ENCODE data around the gene OR8B8.

The OR8B8 gene

GRCh38 chr11:124434699-124435098 is 10.8 kb downstream of the OR8B8 start:
- ChIA-PET CTCF (no interaction called here), POLR2A (no interaction called here)
- TF ChIP-seq ELF4 (IDR thresholded peaks at IDR 0.05): no peak
- no peak for TF ChIP-seq SP1 (IDR thresholded peaks at IDR 0.05)
- no peak for TF ChIP-seq TARDBP (IDR thresholded peaks at IDR 0.05)
- TF ChIP-seq CTBP1 (IDR thresholded peaks at IDR 0.05; ENCODE audit: borderline replicate concordance): no peak
- no peak for TF ChIP-seq SUZ12 (IDR thresholded peaks at IDR 0.05)
- no peak for TF ChIP-seq ZNF384 (IDR thresholded peaks at IDR 0.05)
- TF ChIP-seq PKNOX1 (IDR thresholded peaks at IDR 0.05): no peak
- TF ChIP-seq ARNT (IDR thresholded peaks at IDR 0.05): no peak
- TF ChIP-seq L3MBTL2 (conservative IDR thresholded peaks at IDR 0.05): no peak
- no peak for TF ChIP-seq LEF1 (IDR thresholded peaks at IDR 0.05; ENCODE audit: borderline replicate concordance)
- no peak for TF ChIP-seq HDGF (IDR thresholded peaks at IDR 0.05; ENCODE audit: borderline replicate concordance)
- no peak for TF ChIP-seq FOXA1 (IDR thresholded peaks at IDR 0.05)
- TF ChIP-seq BHLHE40 (IDR thresholded peaks at IDR 0.05; ENCODE audit: borderline replicate concordance): no peak
- TF ChIP-seq NFRKB (IDR thresholded peaks at IDR 0.05): no peak
- TF ChIP-seq FOXK2 (IDR thresholded peaks at IDR 0.05): no peak
- TF ChIP-seq FOXM1 (IDR thresholded peaks at IDR 0.05; ENCODE audit: borderline replicate concordance): no peak
- DNase-seq (ENCODE audit: extremely low spot score): no peak

DNA sequence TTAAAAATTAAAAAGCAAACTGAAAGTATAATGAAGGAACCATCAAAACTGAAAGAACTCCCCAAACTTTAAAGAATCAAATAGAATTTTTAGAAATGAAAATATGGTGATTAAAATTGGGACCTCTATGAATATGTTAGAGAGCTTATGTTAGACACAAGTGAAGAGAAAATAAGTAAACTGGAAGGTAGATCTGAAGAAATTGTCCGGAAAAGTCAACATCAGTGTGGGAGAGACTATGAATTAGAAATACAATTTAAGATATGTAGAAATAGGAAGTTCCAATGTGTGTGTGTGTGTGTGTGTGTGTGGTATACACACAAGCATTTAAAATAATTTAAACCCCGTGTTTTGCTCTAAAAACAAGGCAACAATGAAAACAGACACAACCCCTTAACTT is 15.9 kb downstream of the OR8B8 start:
- TF ChIP-seq FOXA1 (IDR thresholded peaks at IDR 0.05) (no peak), NFRKB (IDR thresholded peaks at IDR 0.05) (no peak)
- CTCF ChIA-PET: interaction anchor here (1.1 kb wide), 1 partner anchor 31 kb away, joined by 3 read pairs; no protein-coding TSS in a partner anchor
- DNase-seq (ENCODE audit: extremely low spot score): no peak
- POLR2A ChIA-PET: no interaction called here

- CTCF ChIA-PET: no interaction called here
- DNase-seq (ENCODE audit: extremely low spot score): no peak
- TF ChIP-seq ARNT (IDR thresholded peaks at IDR 0.05) (no peak), PKNOX1 (IDR thresholded peaks at IDR 0.05) (no peak), FOXK2 (IDR thresholded peaks at IDR 0.05) (no peak), L3MBTL2 (conservative IDR thresholded peaks at IDR 0.05) (no peak), ZNF384 (IDR thresholded peaks at IDR 0.05) (no peak), FOXM1 (IDR thresholded peaks at IDR 0.05; ENCODE audit: borderline replicate concordance) (no peak), BHLHE40 (IDR thresholded peaks at IDR 0.05; ENCODE audit: borderline replicate concordance) (no peak), HDGF (IDR thresholded peaks at IDR 0.05; ENCODE audit: borderline replicate concordance) (no peak), FOXA1 (IDR thresholded peaks at IDR 0.05) (no peak), NFRKB (IDR thresholded peaks at IDR 0.05) (no peak), SUZ12 (IDR thresholded peaks at IDR 0.05) (no peak), TARDBP (IDR thresholded peaks at IDR 0.05) (no peak), ELF4 (IDR thresholded peaks at IDR 0.05) (no peak), LEF1 (IDR thresholded peaks at IDR 0.05; ENCODE audit: borderline replicate concordance) (no peak), SP1 (IDR thresholded peaks at IDR 0.05) (no peak), CTBP1 (IDR thresholded peaks at IDR 0.05; ENCODE audit: borderline replicate concordance) (no peak)
- POLR2A ChIA-PET: no interaction called here
Measured at GRCh38 chr11:124424384-124424921, 21.0 kb downstream of the OR8B8 start, which contains the start of gene OR8B4. OR8B4 (minus strand) TSS chr11:124424871; CDS start chr11:124424871, 0 bp downstream.

DNA sequence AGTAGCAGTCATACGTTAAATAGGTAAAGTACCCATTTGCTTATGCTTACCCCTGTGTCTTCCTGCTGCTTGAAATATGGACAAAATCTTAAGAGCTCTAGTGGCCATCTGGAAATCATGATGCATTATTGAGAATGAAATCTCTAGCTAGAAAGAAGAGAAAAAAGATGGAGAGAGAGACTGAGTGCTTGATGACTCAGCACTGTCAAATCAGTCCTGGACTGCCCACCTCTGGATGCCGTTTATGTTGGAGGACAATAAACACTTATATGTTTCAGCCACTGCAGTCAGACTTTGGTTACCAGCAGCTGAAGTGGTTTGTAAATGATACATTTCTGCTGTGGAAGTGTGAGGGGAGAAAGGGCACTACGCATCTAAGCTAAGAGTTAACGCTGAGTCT is 24.5 kb downstream of the OR8B8 start:
- ChIA-PET POLR2A (no interaction called here), CTCF (interaction anchor here (0.6 kb wide), 1 partner anchor 359 kb away, joined by 8 read pairs; no protein-coding TSS in a partner anchor)
- DNase-seq (ENCODE audit: extremely low spot score): no peak
- TF ChIP-seq SP1 (IDR thresholded peaks at IDR 0.05) (no peak), HDGF (IDR thresholded peaks at IDR 0.05; ENCODE audit: borderline replicate concordance) (no peak), PKNOX1 (IDR thresholded peaks at IDR 0.05) (no peak), BHLHE40 (IDR thresholded peaks at IDR 0.05; ENCODE audit: borderline replicate concordance) (no peak), FOXA1 (IDR thresholded peaks at IDR 0.05) (no peak), ZNF384 (IDR thresholded peaks at IDR 0.05) (no peak), ARNT (IDR thresholded peaks at IDR 0.05) (no peak), FOXM1 (IDR thresholded peaks at IDR 0.05; ENCODE audit: borderline replicate concordance) (no peak)

GRCh38 chr11:124415356-124415923 is 30.1 kb downstream of the OR8B8 start:
- TF ChIP-seq ELF4 (IDR thresholded peaks at IDR 0.05) (no peak), SP1 (IDR thresholded peaks at IDR 0.05) (no peak), FOXK2 (IDR thresholded peaks at IDR 0.05) (no peak), ZNF384 (IDR thresholded peaks at IDR 0.05) (peak; percentile 86), FOXM1 (IDR thresholded peaks at IDR 0.05; ENCODE audit: borderline replicate concordance) (no peak), NFRKB (IDR thresholded peaks at IDR 0.05) (no peak), LEF1 (IDR thresholded peaks at IDR 0.05; ENCODE audit: borderline replicate concordance) (no peak), PKNOX1 (IDR thresholded peaks at IDR 0.05) (no peak)
- CTCF ChIA-PET: interaction anchor here (0.6 to 1.6 kb wide), 4 partner anchors 13 to 209 kb away, joined by 4 to 8 read pairs (median 6); no protein-coding TSS in a partner anchor
- POLR2A ChIA-PET: no interaction called here
- no peak for DNase-seq (ENCODE audit: extremely low spot score)

DNA sequence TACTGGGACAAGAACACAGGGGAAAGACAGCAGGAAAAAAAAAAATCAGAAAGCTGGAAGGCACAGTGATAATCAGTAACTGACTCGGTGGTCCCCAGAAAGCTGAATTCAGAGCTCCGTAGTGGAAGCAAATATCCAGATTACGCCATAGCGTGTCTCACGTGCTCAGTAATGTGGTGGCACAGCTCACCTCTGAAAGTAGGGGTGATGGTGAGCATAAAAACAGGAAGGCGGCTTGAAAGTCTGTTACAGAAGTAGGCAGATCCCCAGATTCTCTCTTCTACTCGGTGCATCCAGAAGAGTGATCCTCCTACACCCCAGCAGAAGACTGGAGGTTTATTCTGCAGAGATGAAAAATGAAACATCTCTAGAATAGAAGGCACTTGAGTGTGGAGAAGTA is 35.6 kb downstream of the OR8B8 start:
- ChIA-PET POLR2A (no interaction called here), CTCF (no interaction called here)
- no peak for DNase-seq (ENCODE audit: extremely low spot score)
- TF ChIP-seq FOXM1 (IDR thresholded peaks at IDR 0.05; ENCODE audit: borderline replicate concordance): no peak
